H1 (cell line): ENCODE results near the gene NDUFAB1. TPM values are rescaled to one million over a fixed set of nuclear protein-coding genes. Genes with fewer than 3 reads are reported as not detected.

Experiments
- CTCF ChIA-PET: fragments of 300-600 bp; sonication (Branson Sonifier 250); formaldehyde crosslinking; loops from one replicate; lab custom pipeline; 2021; ENCODE audit not compliant: partially characterized antibody; lab: Charles Lee
- POLR2A ChIA-PET: fragments of 300-600 bp; sonication (Branson Sonifier 250); formaldehyde crosslinking; loops from one replicate; lab custom pipeline; 2021; ENCODE audit warnings: inconsistent platforms; ENCODE audit not compliant: partially characterized antibody; lab: Charles Lee
- DNase-seq, 2 experiments: peaks; one replicate each; pipeline versions ENCODE4 v3.0.0 to v3.0.0-alpha.2; 2010 to 2022; ENCODE audit warnings: low spot score in 2 of 2, low read depth in 1 of 2, mixed read lengths in 1 of 2
- FAIRE-seq: peaks from 2 replicates; lab custom pipeline; 2011; peaks lifted over from hg19 to GRCh38; lab: Jason Lieb, UNC
- H2AFZ ChIP-seq: 2 replicates; pipeline ENCODE4 v1.8.1; 2012; ENCODE audit warnings: low read length, inconsistent platforms
- H2AK5ac ChIP-seq: 2 replicates; pipeline ENCODE4 v1.6.1; 2013; ENCODE audit warnings: low read depth, low read length
- H2BK120ac ChIP-seq: replicated peaks from 2 replicates; pipeline ENCODE3; 2013; ENCODE audit warnings: low read depth, low read length, inconsistent platforms
- H2BK12ac ChIP-seq: 2 replicates; pipeline ENCODE4 v1.6.1; 2013; ENCODE audit warnings: low read depth, low read length
- H2BK15ac ChIP-seq: 2 replicates; pipeline ENCODE4 v1.6.1; 2013; ENCODE audit warnings: low read length
- H2BK20ac ChIP-seq: 2 replicates; pipeline ENCODE4 v1.6.1; 2013; ENCODE audit warnings: low read length
- H2BK5ac ChIP-seq: 2 replicates; pipeline ENCODE4 v1.6.1; 2013; ENCODE audit warnings: low read depth, low read length
- H3K14ac ChIP-seq: 2 replicates; pipeline ENCODE4 v1.6.1; 2013; ENCODE audit warnings: inconsistent platforms; ENCODE audit not compliant: insufficient read length
- H3K18ac ChIP-seq: 2 replicates; pipeline ENCODE4 v1.6.1; 2013; ENCODE audit warnings: low read length; ENCODE audit errors: extremely low read depth
- H3K23ac ChIP-seq: 2 replicates; pipeline ENCODE4 v1.6.1; 2013; ENCODE audit warnings: inconsistent platforms; ENCODE audit not compliant: insufficient read length
- H3K23me2 ChIP-seq: 2 replicates; pipeline ENCODE4 v1.6.1; 2013; ENCODE audit warnings: low read depth, low read length
- H3K27ac ChIP-seq: 2 replicates; pipeline ENCODE4 v1.6.1; 2011; ENCODE audit warnings: low read depth, low read length, inconsistent platforms
- H3K27me3 ChIP-seq, 4 experiments: replicated peaks in 1 of 4; 1 replicate in 1 of 4; 2 replicates in 3 of 4; pipeline versions ENCODE4 v1.6.1 to v1.8.1; 2011 to 2013; ENCODE audit warnings: low read length in 3 of 4, mild to moderate bottlenecking in 3 of 4, inconsistent platforms in 2 of 4, mixed read lengths in 2 of 4, moderate library complexity in 1 of 4; ENCODE audit not compliant: control insufficient read depth in 3 of 4, insufficient read depth in 3 of 4; ENCODE audit errors: extremely low read depth in 1 of 4
- H3K36me3 ChIP-seq, 4 experiments: 2 replicates each; pipeline versions ENCODE4 v1.6.1 to v1.8.1; 2011 to 2013; ENCODE audit warnings: mild to moderate bottlenecking in 4 of 4, low read length in 3 of 4, moderate library complexity in 2 of 4, control low read depth in 1 of 4, inconsistent platforms in 1 of 4; ENCODE audit not compliant: insufficient read depth in 4 of 4, control insufficient read depth in 2 of 4
- H3K4ac ChIP-seq: replicated peaks from 2 replicates; pipeline ENCODE3; 2013; ENCODE audit warnings: low read length, low read depth, mixed read lengths, inconsistent platforms; ENCODE audit not compliant: insufficient read length
- H3K4me1 ChIP-seq, 4 experiments: replicated peaks in 1 of 4; 1 replicate in 1 of 4; 2 replicates in 3 of 4; pipeline versions ENCODE4 v1.6.1 to v1.8.1; 2011 to 2013; ENCODE audit warnings: low read length in 3 of 4, inconsistent platforms in 2 of 4, mixed read lengths in 1 of 4; ENCODE audit not compliant: insufficient read depth in 4 of 4, control insufficient read depth in 3 of 4
- H3K4me2 ChIP-seq, 2 experiments: 2 replicates each; pipeline versions ENCODE4 v1.6.1 to v1.8.1; 2011 to 2013; ENCODE audit warnings: low read depth in 2 of 2, low read length in 2 of 2, control low read depth in 1 of 2, inconsistent platforms in 1 of 2, mild to moderate bottlenecking in 1 of 2; ENCODE audit not compliant: insufficient read depth in 1 of 2
- H3K4me3 ChIP-seq, 4 experiments: fragments of 200-600, 300-600 bp in 1 of 4; sonication (generic), shearing (Covaris generic), sonication (Bioruptor Twin) in 1 of 4; 2 replicates each; pipeline versions ENCODE4 v1.5.1 to v1.8.1; 2011 to 2016; ENCODE audit warnings: low read length in 4 of 4, low read depth in 3 of 4, control low read depth in 2 of 4, inconsistent platforms in 2 of 4, mild to moderate bottlenecking in 2 of 4, mixed read lengths in 1 of 4, moderate library complexity in 1 of 4; ENCODE audit not compliant: insufficient read depth in 2 of 4; ENCODE audit errors: extremely low read depth in 1 of 4
- H3K56ac ChIP-seq: replicated peaks from 2 replicates; pipeline ENCODE3; 2013; ENCODE audit warnings: low read depth, mild to moderate bottlenecking, mixed read lengths, low read length, inconsistent platforms; ENCODE audit not compliant: insufficient read length
- H3K79me1 ChIP-seq: 2 replicates; pipeline ENCODE4 v1.6.1; 2013; ENCODE audit warnings: low read depth, low read length, control low read depth
- H3K79me2 ChIP-seq, 2 experiments: 2 replicates each; pipeline versions ENCODE4 v1.6.1 to v1.8.1; 2012 to 2013; ENCODE audit warnings: low read length in 2 of 2, mild to moderate bottlenecking in 2 of 2, inconsistent platforms in 1 of 2; ENCODE audit not compliant: insufficient read depth in 2 of 2, control insufficient read depth in 1 of 2
- H3K9ac ChIP-seq, 4 experiments: replicated peaks in 1 of 4; 1 replicate in 1 of 4; 2 replicates in 3 of 4; pipeline versions ENCODE4 v1.6.1 to v1.8.1; 2011 to 2013; ENCODE audit warnings: low read depth in 3 of 4, low read length in 3 of 4, control low read depth in 2 of 4, mild to moderate bottlenecking in 2 of 4, moderate library complexity in 2 of 4, inconsistent platforms in 1 of 4; ENCODE audit errors: extremely low read depth in 1 of 4
- H3K9me3 ChIP-seq, 2 experiments: 2 replicates each; pipeline versions ENCODE4 v1.6.1 to v1.8.1; 2012 to 2013; ENCODE audit warnings: mild to moderate bottlenecking in 2 of 2, moderate library complexity in 2 of 2, control low read depth in 1 of 2, inconsistent platforms in 1 of 2, low read depth in 1 of 2, low read length in 1 of 2, mixed read lengths in 1 of 2; ENCODE audit not compliant: insufficient read depth in 2 of 2
- H4K20me1 ChIP-seq, 2 experiments: replicated peaks in 1 of 2; 2 replicates each; pipeline versions ENCODE3 to v1.8.1; 2011 to 2013; ENCODE audit warnings: inconsistent platforms in 2 of 2, low read length in 2 of 2, mild to moderate bottlenecking in 1 of 2; ENCODE audit not compliant: insufficient read depth in 2 of 2, control insufficient read depth in 1 of 2
- H4K5ac ChIP-seq: 2 replicates; pipeline ENCODE4 v1.6.1; 2013; ENCODE audit warnings: low read length, low read depth, mixed read lengths, inconsistent platforms; ENCODE audit not compliant: insufficient read length
- H4K8ac ChIP-seq: 2 replicates; pipeline ENCODE4 v1.8.0; 2013; ENCODE audit warnings: mild to moderate bottlenecking, moderate library complexity, low read length, inconsistent platforms; ENCODE audit not compliant: insufficient read depth; ENCODE audit errors: extremely low read depth
- H4K91ac ChIP-seq: replicated peaks from 2 replicates; pipeline ENCODE3; 2013; ENCODE audit warnings: low read length, mixed read lengths, inconsistent platforms; ENCODE audit not compliant: insufficient read length
- CBX8 ChIP-seq: fragments of 300-800, 300-1000 bp; sonication (generic); IDR thresholded peaks from 2 replicates; pipeline ENCODE4 v1.7.1; 2016; ENCODE audit warnings: low read depth, low read length, borderline replicate concordance
- POLR2A ChIP-seq, 2 experiments: IDR thresholded peaks; 1 replicate in 1 of 2; 2 replicates in 1 of 2; pipeline ENCODE4 v1.6.1; 2011; ENCODE audit warnings: low read depth in 2 of 2, low read length in 2 of 2, mild to moderate bottlenecking in 2 of 2; ENCODE audit errors: control extremely low read depth in 1 of 2
- RNF2 ChIP-seq: fragments of 200-900, 300-1000 bp; sonication (generic); IDR thresholded peaks from 2 replicates; pipeline ENCODE4 v1.7.1; 2016; ENCODE audit warnings: borderline replicate concordance, low read depth, mild to moderate bottlenecking, antibody characterized with exemption, low read length; ENCODE audit not compliant: poor library complexity, severe bottlenecking; ENCODE audit errors: missing control alignments
- SAP30 ChIP-seq: fragments of 300-600 bp; sonication (generic); IDR thresholded peaks from 2 replicates; pipeline ENCODE4 v1.7.1; 2012; ENCODE audit warnings: low read length, moderate library complexity, mild to moderate bottlenecking, inconsistent platforms; ENCODE audit not compliant: insufficient read depth, insufficient replicate concordance
- SIN3A ChIP-seq, 2 experiments: IDR thresholded peaks in 1 of 2; conservative IDR thresholded peaks in 1 of 2; 2 replicates each; pipeline ENCODE4 v1.6.1; 2011 to 2012; ENCODE audit warnings: low read length in 2 of 2, improper control_type of control experiment in 1 of 2, low read depth in 1 of 2, mild to moderate bottlenecking in 1 of 2
- SUZ12 ChIP-seq: fragments of 200-600 bp; sonication (generic); IDR thresholded peaks from 2 replicates; pipeline ENCODE4 v1.6.1; 2012; ENCODE audit warnings: mild to moderate bottlenecking, inconsistent platforms, low read length, moderate library complexity, mixed read lengths
- TBP ChIP-seq: IDR thresholded peaks from 2 replicates; pipeline ENCODE4 v1.6.1; 2011; ENCODE audit warnings: low read depth, low read length, improper control_type of control experiment
- YY1 ChIP-seq: IDR thresholded peaks from 2 replicates; pipeline ENCODE4 v1.6.1; 2011; ENCODE audit warnings: low read depth, mild to moderate bottlenecking, low read length
- WGBS, 2 experiments: shearing (Covaris generic) in 1 of 2; methylation state at CpG; one replicate each; pipeline versions ENCODE4 v1.1.6 to v1.1.7; 2013 to 2015; ENCODE audit warnings: low lambda C conversion rate in 2 of 2, mixed read lengths in 2 of 2, inconsistent platforms in 1 of 2, low coverage in 1 of 2, missing lambda C conversion rate in 1 of 2; ENCODE audit not compliant: insufficient replicate concordance in 2 of 2, insufficient coverage in 1 of 2, insufficient read length in 1 of 2; ENCODE audit errors: extremely low coverage in 1 of 2, missing lambda C conversion rate in 1 of 2; 5-methylcytosine and 5-hydroxymethylcytosine counted together
- polyA plus RNA-seq, 7 experiments: library from polyadenylated mRNA; depleted of rRNA in 3 of 7; stranded (reverse) in 5 of 7; unstranded in 2 of 7; fragments of >200 nt in 5 of 7; fragments of 200-250 nt in 2 of 7; gene quantifications; 1 replicate in 5 of 7; 2 replicates in 1 of 7; 4 replicates in 1 of 7; pipeline versions ENCODE4 v1.2.1 to v1.2.3, GENCODE V29; 2011 to 2013; ENCODE audit warnings: missing spikeins in 2 of 7, mixed read lengths in 2 of 7
- total RNA-seq: library from RNA; stranded (reverse); fragmentation: NEBNext Ultra II Directional; extraction: Animal tissue kit (Norgen Biotek cat#: 25700); gene quantifications from 2 replicates; pipeline ENCODE4 v1.2.1, GENCODE V29; 2021

Gene NDUFAB1
- total and polyA plus RNA-seq, 2 of the 8 experiments (the other 6 are each of a cell fraction or from before 2014, with no cell fraction given), result 135 to 294 TPM

GRCh38 chr16:23539984-23540816, 55.9 kb downstream of the NDUFAB1 start:
- no peak for DNase-seq
- no peak overlapping the region for H4K8ac ChIP-seq
- WGBS, 2 experiments, result 91% methylated on average over 11 of the region's 11 CpGs; no CpG with 5 or more reads in 1 of the 2 experiments
- no peaks in the 10 kb centered on the region for H3K79me1 ChIP-seq
- no peak overlapping the region for H2AK5ac ChIP-seq
- peaks cover 5 to 54% (median 30%) of the 10 kb centered on the region in 4 experiments for H3K36me3 ChIP-seq
- H3K79me2 ChIP-seq, result no peaks in the 10 kb centered on the region
- H2BK5ac ChIP-seq, result no peak overlapping the region
- no peaks in the 10 kb centered on the region for H3K4me1 ChIP-seq
- H3K14ac ChIP-seq, result no peak overlapping the region
- H2AFZ ChIP-seq, result no peak overlapping the region
- POLR2A ChIA-PET, result interaction anchor here (1.1 to 1.8 kb wide), 5 partner anchors 11 to 48 kb away, joined by 3 to 8 read pairs (median 6); no protein-coding TSS in a partner anchor
- H3K4me3 ChIP-seq, result no peak overlapping the region
- no peak overlapping the region for H2BK15ac ChIP-seq
- CTCF ChIA-PET, result interaction anchor here (0.6 to 2.0 kb wide), 5 partner anchors 11 to 712 kb away, joined by 3 to 6 read pairs (median 3); partner anchors contain the start of gene NDUFAB1
- no peaks in the 10 kb centered on the region for H3K23me2 ChIP-seq
- no peak overlapping the region for H3K4me2 ChIP-seq
- no peak overlapping the region for H3K56ac ChIP-seq
- no peak overlapping the region for H4K91ac ChIP-seq
- no peak overlapping the region for H3K23ac ChIP-seq
- H2BK12ac ChIP-seq, result no peak overlapping the region
- no peak for TF ChIP-seq CBX8
- TF ChIP-seq RNF2, result no peak
- TF ChIP-seq SAP30, result no peak
- no peak for TF ChIP-seq SIN3A (conservative IDR thresholded peaks at IDR 0.05 in 1 of 2, IDR thresholded peaks at IDR 0.05 in 1 of 2; ENCODE audit: low read depth in 1 of 2, low read length in 2 of 2)
- TF ChIP-seq TBP, result no peak
- TF ChIP-seq POLR2A (IDR thresholded peaks at IDR 0.05; ENCODE audit: control extremely low read depth in 1 of 2, low read depth in 2 of 2, low read length in 2 of 2), result no peak
- TF ChIP-seq YY1, result no peak
- no peak for TF ChIP-seq SUZ12
- no peak overlapping the region for H3K9ac ChIP-seq
- no peak overlapping the region for H3K18ac ChIP-seq
- no peaks in the 10 kb centered on the region for H3K27me3 ChIP-seq
- peaks cover 0 to 3% of the 10 kb centered on the region in 2 experiments for H4K20me1 ChIP-seq
- H2BK120ac ChIP-seq, result no peak overlapping the region
- no peak for FAIRE-seq
- H3K4ac ChIP-seq, result no peak overlapping the region
- H4K5ac ChIP-seq, result no peak overlapping the region
- H2BK20ac ChIP-seq, result no peak overlapping the region
- no peaks in the 10 kb centered on the region for H3K9me3 ChIP-seq
- no peak overlapping the region for H3K27ac ChIP-seq
